Mammary epithelial cell (primary cell): Measurements from ENCODE around the gene TRIM33.

Source experiments
- CTCF ChIP-seq, 2 donors: IDR thresholded peaks in 1 of 2; conservative IDR thresholded peaks in 1 of 2; 2 replicates each; pipeline ENCODE4 v1.5.1; 2011 to 2012; ENCODE audit warnings: inconsistent platforms in 2 of 2, low read length in 2 of 2, mild to moderate bottlenecking in 2 of 2, control low read depth in 1 of 2, low read depth in 1 of 2; ENCODE audit not compliant: insufficient read depth in 1 of 2; ENCODE audit errors: extremely low read depth in 1 of 2
- EZH2 ChIP-seq: IDR thresholded peaks from 2 replicates; pipeline ENCODE4 v1.6.1; 2012; ENCODE audit warnings: low read length, inconsistent platforms, borderline replicate concordance

GRCh38 chr1:114466334-114467014, 44.5 kb downstream of the TRIM33 start:
- no peak for TF ChIP-seq CTCF (conservative IDR thresholded peaks at IDR 0.05 in 1 of 2, IDR thresholded peaks at IDR 0.05 in 1 of 2; ENCODE audit: extremely low read depth in 1 of 2, insufficient read depth in 1 of 2, low read depth in 1 of 2, low read length in 2 of 2)
- no peak for TF ChIP-seq EZH2
